Cardiac septum (tissue), 1 donor: Measurements from ENCODE around the gene STAMBP. TPM values are rescaled to one million over a fixed set of nuclear protein-coding genes. Genes with fewer than 3 reads are reported as not detected.

Experiments used
- DNase-seq: peaks from one replicate; pipeline ENCODE4 v3.0.0-alpha.2; 2020; ENCODE audit warnings: low spot score
- intact Hi-C: fragments of 100-400 bp; cut with DNase I; formaldehyde crosslinking; loops from one replicate; pipeline ENCODE4 v1.14.0; 2022
- total RNA-seq: library from RNA; stranded (reverse); fragmentation: NEBNext Ultra II Directional; extraction: Animal tissue kit (Norgen Biotek cat#: 25700); gene quantifications from one replicate; pipeline ENCODE4 v1.2.1, GENCODE V29; 2021
- donor health status: DM: no; HTN: no; CAD: no.

Gene STAMBP
- total RNA-seq, 1 donor from 2014 or later: 37.4 TPM

DNA sequence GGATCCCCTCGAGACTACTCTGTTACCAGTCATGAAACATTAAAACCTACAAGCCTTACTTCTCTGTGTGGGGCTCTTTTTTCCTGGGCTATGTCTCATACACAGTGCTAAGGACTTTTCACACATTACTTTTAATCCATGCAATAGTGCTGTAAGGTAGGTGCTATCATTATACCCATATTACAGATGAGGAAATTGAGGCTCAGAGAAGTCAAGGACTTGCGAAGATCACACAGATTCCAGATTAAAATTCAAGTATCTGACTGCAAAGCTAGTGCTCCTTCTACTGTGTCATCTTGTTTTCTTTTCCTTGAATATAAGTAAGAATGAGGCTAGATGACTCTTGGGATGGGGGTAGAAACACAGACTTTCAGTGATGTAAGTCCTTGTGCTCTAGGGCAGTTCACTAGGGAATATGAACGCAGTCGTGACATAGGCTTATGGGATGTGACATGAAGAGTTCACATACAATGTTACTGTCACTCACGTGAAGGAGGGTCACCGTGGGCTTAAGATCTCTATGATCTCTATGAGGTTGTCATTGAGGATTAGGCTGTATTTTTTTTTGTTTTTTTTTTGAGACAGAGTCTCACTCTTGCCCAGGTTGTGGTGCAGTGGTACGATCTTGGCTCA, 91.0 kb downstream of the STAMBP start:
- DNase-seq: no peak
- intact Hi-C loops: no loop called here

DNA sequence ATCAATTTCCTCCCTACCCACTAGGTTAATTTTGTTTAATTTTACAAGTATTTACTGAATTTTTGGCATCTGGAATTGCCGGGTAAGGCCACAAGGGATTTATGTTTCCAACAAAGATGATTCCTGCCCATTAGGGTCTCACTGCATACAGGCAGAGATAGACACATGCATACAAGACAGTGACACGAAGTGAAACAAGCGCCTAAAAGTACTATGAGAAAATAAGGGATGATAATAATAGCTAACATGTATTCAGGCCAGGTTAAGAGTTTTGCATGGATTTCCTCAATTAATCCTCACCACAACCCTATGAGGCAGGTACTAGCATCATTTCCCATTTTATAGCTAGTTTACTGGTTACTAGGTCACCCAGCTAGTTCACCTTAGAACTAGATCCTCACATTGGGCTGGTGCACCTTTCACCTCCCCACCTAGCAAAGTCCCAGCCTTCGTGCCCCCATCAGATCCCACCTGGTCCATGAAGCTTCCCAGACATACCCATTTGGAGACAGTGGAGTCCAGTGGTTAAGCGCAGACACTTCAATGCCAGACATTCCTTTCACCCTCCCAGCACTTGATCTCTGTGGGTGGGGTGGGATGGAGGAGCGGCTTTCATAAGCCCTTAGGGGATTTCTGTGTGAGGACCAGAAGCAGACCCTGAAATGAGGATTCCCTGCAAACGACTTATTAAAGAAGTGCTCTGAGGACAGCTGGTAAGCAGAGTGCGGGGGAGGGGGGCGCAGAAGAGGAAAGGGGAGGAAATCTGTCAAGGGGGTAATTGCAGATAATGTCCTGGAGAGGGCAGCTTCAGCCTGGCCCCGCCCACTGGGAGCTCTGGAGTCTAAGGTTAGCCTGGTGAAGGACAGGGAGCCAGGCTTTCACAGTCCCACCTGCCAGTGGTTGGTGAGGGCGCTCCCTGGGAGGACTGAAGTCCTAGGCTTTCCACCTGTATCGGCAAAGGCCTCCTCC, 92.1 kb downstream of the STAMBP start:
- intact Hi-C loops: no loop called here
- DNase-seq: no peak

DNA sequence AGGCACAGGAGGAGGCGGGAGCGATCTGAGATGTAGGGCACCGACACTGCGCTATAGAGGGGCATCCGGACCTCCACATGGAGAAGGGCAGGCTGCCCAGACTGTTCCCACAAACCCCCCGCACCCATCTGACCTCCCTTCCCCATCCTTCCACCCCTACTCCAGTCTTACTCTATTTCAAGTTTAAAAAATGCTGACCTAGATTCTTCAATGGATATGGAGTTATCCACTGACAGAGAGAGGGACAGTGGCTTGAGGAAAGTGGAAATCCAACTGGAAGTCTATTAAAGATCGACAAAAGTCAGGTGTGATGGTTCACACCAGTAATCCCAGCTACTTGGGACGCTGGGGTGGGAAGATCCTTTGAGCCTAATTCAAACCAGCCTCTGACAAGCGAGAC, 92.8 kb downstream of the STAMBP start:
- intact Hi-C loops: no loop called here

DNA sequence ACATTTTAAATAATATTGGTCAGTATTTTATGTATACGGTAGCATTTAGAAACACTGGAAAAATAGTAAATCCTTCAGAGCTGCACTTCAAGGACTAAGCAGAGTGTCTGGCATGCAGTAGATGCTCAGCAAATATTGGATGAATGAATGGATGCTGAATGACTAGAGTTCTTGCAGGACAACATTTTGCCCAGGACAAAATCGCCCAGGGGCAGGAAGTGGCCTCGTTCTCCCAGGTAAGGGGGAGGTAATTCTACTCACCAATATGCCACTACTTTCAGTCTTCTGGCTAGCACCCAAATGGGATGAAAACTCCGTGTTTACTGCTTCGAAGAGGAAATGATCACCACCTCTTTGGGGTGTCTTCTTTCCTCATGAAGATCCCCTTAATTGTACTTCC, 93.9 kb downstream of the STAMBP start:
- no peak for DNase-seq
- intact Hi-C loops: no loop called here

More for the DNA sequence above, 92.8 kb downstream of the STAMBP start:
- no peak for DNase-seq

Other genes with a start within 250 kb of the STAMBP start
- not detected for gene NAT8, start 186.5 kb upstream of the STAMBP start, total RNA-seq
- 14.7 TPM for gene TPRKB, start 91.6 kb upstream of the STAMBP start, total RNA-seq
- gene DUSP11, start 48.9 kb upstream of the STAMBP start, total RNA-seq: 10.9 TPM
- not detected for gene C2orf78, start 44.8 kb upstream of the STAMBP start, total RNA-seq
- 3.9 TPM for gene ACTG2, start 64.0 kb downstream of the STAMBP start, total RNA-seq
- 23.7 TPM for gene DGUOK, start 97.9 kb downstream of the STAMBP start, total RNA-seq
- gene TET3, start 155.9 kb downstream of the STAMBP start, total RNA-seq: 3.7 TPM